Measurements from ENCODE around the gene CERCAM.

DNA sequence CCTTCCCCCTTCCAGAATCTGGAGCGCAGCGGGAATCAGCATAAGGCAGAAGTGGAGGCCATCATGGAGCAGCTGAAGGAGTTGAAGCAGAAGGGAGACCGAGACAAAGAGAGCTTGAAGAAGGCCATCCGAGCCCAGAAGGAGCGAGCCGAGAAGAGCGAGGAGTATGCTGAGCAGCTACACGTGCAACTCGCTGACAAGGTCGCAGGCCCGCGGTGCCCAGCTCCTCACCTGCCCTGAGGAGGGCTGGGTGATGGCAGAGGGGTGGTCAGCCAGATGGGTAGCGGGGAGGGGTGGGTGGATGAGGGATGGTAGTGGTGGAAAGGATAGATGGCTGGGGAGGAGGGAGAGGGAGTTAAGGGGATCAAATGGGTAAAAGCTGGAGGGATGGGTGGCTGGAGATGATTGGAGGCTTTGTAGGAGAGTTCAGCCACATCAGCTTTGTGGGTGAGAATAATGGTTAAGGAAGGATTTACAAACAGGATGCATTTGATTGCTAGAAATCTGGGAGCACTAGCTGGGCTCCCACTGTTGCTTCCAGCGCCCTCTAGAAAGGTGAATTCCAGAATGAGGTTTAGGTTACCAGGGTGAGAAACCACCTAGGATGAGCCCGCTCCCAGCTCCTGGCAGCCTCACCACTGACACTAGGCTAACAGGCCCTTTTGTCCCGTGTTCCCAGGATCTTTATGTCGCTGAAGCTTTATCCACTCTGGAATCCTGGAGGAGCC lies 64.2 kb downstream of the CERCAM start:
- TF ChIP-seq CTCF (IDR thresholded peaks at IDR 0.05) (no peak), POLR2AphosphoS5 (IDR thresholded peaks at IDR 0.05) (no peak)

All from breast epithelium (tissue), 3 donors.